ENCODE data around the gene RTN1.
A peak's percentile ranks its signal among the peaks of the same experiment; 100 is the strongest.

The RTN1 gene

GRCh38 chr14:59576332-59577294, 294.0 kb downstream of the RTN1 start, which contains the start of gene CCDC175:
Gene CCDC175, minus strand, starts transcription at chr14:59576812. Its CDS starts 37 bp downstream, at chr14:59576775.
- no peaks in the 10 kb centered on the region for H3K9me3 ChIP-seq (ENCODE audit: insufficient read depth, low read length)
- peaks cover 5% of the 10 kb centered on the region for H3K27me3 ChIP-seq (ENCODE audit: low read depth, low read length)
- peak within 1 kb of the TSS; percentile 77 for H2AFZ ChIP-seq (ENCODE audit: low read depth, low read length)
- TF ChIP-seq CTCF (IDR thresholded peaks at IDR 0.05; ENCODE audit: low read depth, low read length): peak; percentile 94
- no peak for TF ChIP-seq EZH2phosphoT487 (IDR thresholded peaks at IDR 0.05; ENCODE audit: low read depth)
- 0 out of 2 replicates have a peak, but pooled peaks cover 4% of the 10 kb centered on the region for H3K4me1 ChIP-seq (ENCODE audit: low read length)
- peak within 1 kb of the TSS; percentile 85 for H3K4me3 ChIP-seq (ENCODE audit: low read length)
- no peaks in the 10 kb centered on the region for H4K20me1 ChIP-seq (ENCODE audit: insufficient read depth, low read length)
- no peak within 1 kb of the TSS for H3K27ac ChIP-seq (ENCODE audit: low read length)
- peak within 1 kb of the TSS; percentile 85 for H3K4me2 ChIP-seq (ENCODE audit: low read length)
- H3K9ac ChIP-seq (ENCODE audit: low read length): peak within 1 kb of the TSS; percentile 35
- no peaks in the 10 kb centered on the region for H3K79me2 ChIP-seq (ENCODE audit: low read length)
- H3K36me3 ChIP-seq (replicated peaks; ENCODE audit: low read depth, low read length): no peaks in the 10 kb centered on the region

- Histone ChIP-seq H3K4me2 (ENCODE audit: low read length) (no peak overlapping the region), H4K20me1 (ENCODE audit: insufficient read depth, low read length) (no peaks in the 10 kb centered on the region), H3K4me1 (ENCODE audit: low read length) (no peaks in the 10 kb centered on the region), H3K79me2 (ENCODE audit: low read length) (no peaks in the 10 kb centered on the region), H3K36me3 (replicated peaks; ENCODE audit: low read depth, low read length) (no peaks in the 10 kb centered on the region), H3K4me3 (ENCODE audit: low read length) (no peak overlapping the region), H3K9ac (ENCODE audit: low read length) (no peak overlapping the region), H2AFZ (ENCODE audit: low read depth, low read length) (no peak overlapping the region), H3K27ac (ENCODE audit: low read length) (no peak overlapping the region), H3K27me3 (ENCODE audit: low read depth, low read length) (peaks cover 14% of the 10 kb centered on the region), H3K9me3 (ENCODE audit: insufficient read depth, low read length) (no peaks in the 10 kb centered on the region)
- TF ChIP-seq CTCF (IDR thresholded peaks at IDR 0.05; ENCODE audit: low read depth, low read length) (peak; percentile 64), EZH2phosphoT487 (IDR thresholded peaks at IDR 0.05; ENCODE audit: low read depth) (no peak)
Measured at GRCh38 chr14:59570122-59570521, 300.5 kb downstream of the RTN1 start.

- Histone ChIP-seq H3K36me3 (replicated peaks; ENCODE audit: low read depth, low read length) (no peaks in the 10 kb centered on the region), H3K27me3 (ENCODE audit: low read depth, low read length) (peaks cover 8% of the 10 kb centered on the region), H3K9ac (ENCODE audit: low read length) (no peak overlapping the region), H3K9me3 (ENCODE audit: insufficient read depth, low read length) (no peaks in the 10 kb centered on the region), H3K4me3 (ENCODE audit: low read length) (no peak overlapping the region), H3K27ac (ENCODE audit: low read length) (no peak overlapping the region), H2AFZ (ENCODE audit: low read depth, low read length) (no peak overlapping the region), H3K4me1 (ENCODE audit: low read length) (no peaks in the 10 kb centered on the region), H3K79me2 (ENCODE audit: low read length) (no peaks in the 10 kb centered on the region), H3K4me2 (ENCODE audit: low read length) (no peak overlapping the region), H4K20me1 (ENCODE audit: insufficient read depth, low read length) (no peaks in the 10 kb centered on the region)
- TF ChIP-seq EZH2phosphoT487 (IDR thresholded peaks at IDR 0.05; ENCODE audit: low read depth) (no peak), CTCF (IDR thresholded peaks at IDR 0.05; ENCODE audit: low read depth, low read length) (no peak)
Measured at GRCh38 chr14:59566725-59567124, 303.9 kb downstream of the RTN1 start.

- Histone ChIP-seq H3K4me1 (ENCODE audit: low read length) (no peaks in the 10 kb centered on the region), H3K79me2 (ENCODE audit: low read length) (no peaks in the 10 kb centered on the region), H3K27ac (ENCODE audit: low read length) (no peak overlapping the region), H3K27me3 (ENCODE audit: low read depth, low read length) (peaks cover 8% of the 10 kb centered on the region), H2AFZ (ENCODE audit: low read depth, low read length) (no peak overlapping the region), H3K9ac (ENCODE audit: low read length) (no peak overlapping the region), H3K4me3 (ENCODE audit: low read length) (no peak overlapping the region), H4K20me1 (ENCODE audit: insufficient read depth, low read length) (no peaks in the 10 kb centered on the region), H3K9me3 (ENCODE audit: insufficient read depth, low read length) (no peaks in the 10 kb centered on the region), H3K4me2 (ENCODE audit: low read length) (no peak overlapping the region), H3K36me3 (replicated peaks; ENCODE audit: low read depth, low read length) (no peaks in the 10 kb centered on the region)
- TF ChIP-seq CTCF (IDR thresholded peaks at IDR 0.05; ENCODE audit: low read depth, low read length) (no peak), EZH2phosphoT487 (IDR thresholded peaks at IDR 0.05; ENCODE audit: low read depth) (no peak)
Measured at GRCh38 chr14:59566296-59566695, 304.3 kb downstream of the RTN1 start.

Data from OCI-LY3 (cell line).